HepG2 (cell line): Measurements from ENCODE around the gene CCDC83. TPM values are rescaled to one million over a fixed set of nuclear protein-coding genes. Genes with fewer than 3 reads are reported as not detected.

Experiments
- AKAP8 ChIP-seq: sonication (generic); formaldehyde crosslinking; IDR thresholded peaks from 2 replicates; pipeline ENCODE4 v1.5.1; 2020; ENCODE audit warnings: mild to moderate bottlenecking, missing genetic modification reagents
- ARID4A ChIP-seq: sonication (generic); formaldehyde crosslinking; IDR thresholded peaks from 2 replicates; pipeline ENCODE4 v1.5.0; 2020; ENCODE audit warnings: mild to moderate bottlenecking, missing genetic modification reagents, borderline replicate concordance
- CEBPB ChIP-seq: IDR thresholded peaks from 2 replicates; pipeline ENCODE4 v1.6.1; 2011; ENCODE audit warnings: low read depth, low read length, improper control_type of control experiment, borderline replicate concordance
- CENPT ChIP-seq: sonication (generic); formaldehyde crosslinking; IDR thresholded peaks from 2 replicates; pipeline ENCODE4 v1.8.0; 2022; ENCODE audit warnings: low read depth, mild to moderate bottlenecking, moderate library complexity, missing genetic modification reagents
- ELF4 ChIP-seq: sonication (generic); formaldehyde crosslinking; IDR thresholded peaks from 2 replicates; pipeline ENCODE4 v1.5.0; 2020; ENCODE audit warnings: missing genetic modification reagents, mild to moderate bottlenecking, moderate library complexity, borderline replicate concordance
- GATAD2A ChIP-seq: IDR thresholded peaks from 2 replicates; pipeline ENCODE4 v1.6.1; 2016
- HMG20A ChIP-seq: IDR thresholded peaks from 2 replicates; pipeline ENCODE4 v1.6.1; 2016; ENCODE audit warnings: borderline replicate concordance
- HMGXB4 ChIP-seq, 2 experiments: sonication (generic) in 1 of 2; formaldehyde crosslinking in 1 of 2; IDR thresholded peaks; 2 replicates each; pipeline versions ENCODE4 v1.4.0 to v1.6.1; 2018 to 2020; ENCODE audit warnings: missing genetic modification reagents in 2 of 2, borderline replicate concordance in 1 of 2, low read depth in 1 of 2, mild to moderate bottlenecking in 1 of 2, missing biosample characterization in 1 of 2
- NR1H2 ChIP-seq: sonication (generic); formaldehyde crosslinking; IDR thresholded peaks from 2 replicates; pipeline ENCODE4 v1.8.1; 2022; ENCODE audit warnings: low read depth, missing genetic modification reagents, borderline replicate concordance
- NR2F6 ChIP-seq, 2 experiments: IDR thresholded peaks; 2 replicates each; pipeline ENCODE4 v1.6.1; 2016; ENCODE audit warnings: antibody characterized with exemption in 1 of 2, mild to moderate bottlenecking in 1 of 2
- PCBP2 ChIP-seq: fragments of 200-400 bp; formaldehyde crosslinking; optimal IDR thresholded peaks from 2 replicates; pipeline ENCODE3; 2018; ENCODE audit warnings: low read length, low read depth; ENCODE audit not compliant: poor library complexity, severe bottlenecking
- POGK ChIP-seq: sonication (generic); formaldehyde crosslinking; conservative IDR thresholded peaks from 2 replicates; pipeline ENCODE4 v1.8.0; 2022; ENCODE audit warnings: mild to moderate bottlenecking, moderate library complexity, missing genetic modification reagents
- POGZ ChIP-seq: sonication (generic); formaldehyde crosslinking; IDR thresholded peaks from 2 replicates; pipeline ENCODE4 v1.4.0; 2020; ENCODE audit warnings: mild to moderate bottlenecking, missing genetic modification reagents
- SMARCC2 ChIP-seq: fragments of 450-650 bp; IDR thresholded peaks from 2 replicates; pipeline ENCODE4 v1.6.1; 2017; ENCODE audit warnings: antibody characterized with exemption, mild to moderate bottlenecking
- SOX13 ChIP-seq, 3 experiments: fragments of 450-650 bp in 1 of 3; sonication (generic) in 1 of 3; formaldehyde crosslinking in 1 of 3; IDR thresholded peaks in 2 of 3; conservative IDR thresholded peaks in 1 of 3; 2 replicates each; pipeline versions ENCODE4 v1.5.0 to v1.6.1; 2016 to 2020; ENCODE audit warnings: antibody characterized with exemption in 1 of 3, mild to moderate bottlenecking in 1 of 3, missing compliant biosample characterization in 1 of 3, missing genetic modification reagents in 1 of 3, moderate library complexity in 1 of 3
- SOX5 ChIP-seq: IDR thresholded peaks from 2 replicates; pipeline ENCODE4 v1.6.1; 2016; ENCODE audit warnings: borderline replicate concordance
- TMF1 ChIP-seq: sonication (generic); formaldehyde crosslinking; IDR thresholded peaks from 2 replicates; pipeline ENCODE4 v1.8.1; 2022; ENCODE audit warnings: low read depth, missing genetic modification reagents
- ZBTB14 ChIP-seq: sonication (generic); formaldehyde crosslinking; IDR thresholded peaks from 2 replicates; pipeline ENCODE4 v1.4.0; 2020; ENCODE audit warnings: missing genetic modification reagents
- ZNF530 ChIP-seq: sonication (generic); formaldehyde crosslinking; IDR thresholded peaks from 2 replicates; pipeline ENCODE4 v1.5.0; 2020; ENCODE audit warnings: low read depth, mild to moderate bottlenecking, missing genetic modification reagents
- ZNF629 ChIP-seq: sonication (generic); formaldehyde crosslinking; conservative IDR thresholded peaks from 2 replicates; pipeline ENCODE4 v1.5.0; 2020; ENCODE audit warnings: missing genetic modification reagents
- ZNF644 ChIP-seq: IDR thresholded peaks from 2 replicates; pipeline ENCODE4 v1.6.1; 2016; ENCODE audit warnings: low read depth
- polyA plus RNA-seq, 8 experiments: library from polyadenylated mRNA; depleted of rRNA in 3 of 8; stranded (reverse) in 7 of 8; unstranded in 1 of 8; fragments of >200 nt; fragmentation: Illumina TruSeq in 4 of 8; extraction: Trizol in 4 of 8; gene quantifications; 2 replicates each; pipeline versions ENCODE4 v1.2.1 to v1.2.3, GENCODE V29; 2011 to 2016; ENCODE audit warnings: low read depth in 4 of 8, missing spikeins in 1 of 8, mixed read lengths in 1 of 8; ENCODE audit not compliant: insufficient read depth in 1 of 8
- total RNA-seq, 5 experiments: library from RNA; depleted of rRNA; stranded (reverse); fragments of >200 nt; fragmentation: Illumina TruSeq; extraction: Trizol; gene quantifications; 2 replicates each; pipeline ENCODE4 v1.2.3, GENCODE V29; 2016; ENCODE audit warnings: low read depth in 1 of 5

Gene CCDC83
- total and polyA plus RNA-seq, 2 of the 13 experiments (the other 11 are each of a cell fraction or from before 2014, with no cell fraction given), result not detected

GRCh38 chr11:85949798-85950197 is 94.6 kb downstream of the CCDC83 start (continued):
- TF ChIP-seq CENPT, result no peak
- 0 out of 2 replicates have a peak, but pooled peaks have one; percentile 44 for TF ChIP-seq HMG20A (CRISPR knock-in tag)
- no peak for TF ChIP-seq POGK (CRISPR knock-in tag)
- TF ChIP-seq ARID4A, result no peak
- no peak for TF ChIP-seq AKAP8 (CRISPR knock-in tag)
- no peak for TF ChIP-seq HMGXB4 (CRISPR knock-in tag; IDR thresholded peaks at IDR 0.05; ENCODE audit: borderline replicate concordance in 1 of 2, low read depth in 1 of 2)
- no peak for TF ChIP-seq NR1H2
- TF ChIP-seq PCBP2, result no peak
- TF ChIP-seq ELF4 (CRISPR knock-in tag), result no peak
- TF ChIP-seq ZBTB14 (CRISPR knock-in tag), result no peak
- no peak for TF ChIP-seq SOX13 (IDR thresholded peaks at IDR 0.05)
- peak in 1 of 2 experiments; percentile 40; a peak in 1 of 4 replicates for TF ChIP-seq SOX13 (CRISPR knock-in tag; conservative IDR thresholded peaks at IDR 0.05 in 1 of 2, IDR thresholded peaks at IDR 0.05 in 1 of 2)
- 0 out of 2 replicates have a peak, but pooled peaks have one; percentile 67 for TF ChIP-seq ZNF644 (CRISPR knock-in tag)
- TF ChIP-seq TMF1, result no peak
- TF ChIP-seq CEBPB, result no peak
- peak; percentile 80 for TF ChIP-seq ZNF629 (CRISPR knock-in tag)
- peak; percentile 16; the same call in 1 of the 2 replicates for TF ChIP-seq GATAD2A
- TF ChIP-seq SMARCC2, result no peak
- TF ChIP-seq ZNF530 (CRISPR knock-in tag), result no peak
- no peak for TF ChIP-seq NR2F6 (IDR thresholded peaks at IDR 0.05)
- no peak for TF ChIP-seq NR2F6 (CRISPR knock-in tag; IDR thresholded peaks at IDR 0.05)
- 0 out of 2 replicates have a peak, but pooled peaks have one; percentile 29 for TF ChIP-seq POGZ (CRISPR knock-in tag)
- TF ChIP-seq SOX5 (CRISPR knock-in tag), result peak; percentile 37; the same call in 1 of the 2 replicates
